Loucy (cell line): ENCODE data around the gene COA4.

Source experiments
- H2AFZ ChIP-seq: fragments of 200-600 bp; sonication (generic); 2 replicates; pipeline ENCODE4 v1.6.0; 2016; ENCODE audit warnings: antibody characterized with exemption, mild to moderate bottlenecking, low read length, moderate library complexity
- H3F3A ChIP-seq: fragments of 200-600 bp; 2 replicates; pipeline ENCODE4 v1.6.0; 2016; ENCODE audit warnings: antibody characterized with exemption, low read depth, mild to moderate bottlenecking
- H3K27me3 ChIP-seq: fragments of 200-600 bp; sonication (generic); 2 replicates; pipeline ENCODE4 v1.6.1; 2014; ENCODE audit warnings: low read length, mild to moderate bottlenecking; ENCODE audit not compliant: insufficient read depth, poor library complexity, severe bottlenecking
- H3K36me3 ChIP-seq: fragments of 200-600 bp; sonication (generic); 2 replicates; pipeline ENCODE4 v1.6.1; 2016; ENCODE audit warnings: low read length; ENCODE audit not compliant: insufficient read depth
- H3K4me1 ChIP-seq: fragments of 200-600 bp; sonication (generic); 2 replicates; pipeline ENCODE4 v1.5.1; 2014; ENCODE audit warnings: low read length, mild to moderate bottlenecking; ENCODE audit not compliant: insufficient read depth, poor library complexity, severe bottlenecking
- H3K4me2 ChIP-seq: fragments of 200-600 bp; sonication (generic); 2 replicates; pipeline ENCODE4 v1.6.0; 2014; ENCODE audit warnings: antibody characterized with exemption, low read length, low read depth, mild to moderate bottlenecking; ENCODE audit not compliant: poor library complexity, severe bottlenecking
- H3K4me3 ChIP-seq: fragments of 200-600 bp; sonication (generic); 2 replicates; pipeline ENCODE4 v1.5.1; 2014; ENCODE audit warnings: low read length, mild to moderate bottlenecking, mixed read lengths; ENCODE audit not compliant: poor library complexity, severe bottlenecking
- H3K79me2 ChIP-seq: fragments of 200-600 bp; sonication (generic); 2 replicates; pipeline ENCODE4 v1.6.1; 2014; ENCODE audit warnings: low read length; ENCODE audit not compliant: insufficient read depth
- H3K9ac ChIP-seq: fragments of 200-600 bp; sonication (generic); 2 replicates; pipeline ENCODE4 v1.6.0; 2014; ENCODE audit warnings: mild to moderate bottlenecking, low read depth, low read length, moderate library complexity; ENCODE audit not compliant: poor library complexity, severe bottlenecking
- H3K9me2 ChIP-seq: fragments of 200-600 bp; sonication (generic); replicated peaks from 2 replicates; pipeline ENCODE4 v1.6.1; 2016; ENCODE audit warnings: low read depth, low read length, mixed read lengths
- H3K9me3 ChIP-seq: fragments of 200-600 bp; sonication (generic); 2 replicates; pipeline ENCODE4 v1.6.1; 2014; ENCODE audit warnings: mild to moderate bottlenecking, antibody characterized with exemption, low read length, low read depth; ENCODE audit not compliant: insufficient read depth
- H4K20me1 ChIP-seq: fragments of 200-600 bp; sonication (generic); 2 replicates; pipeline ENCODE4 v1.6.0; 2014; ENCODE audit warnings: antibody characterized with exemption, low read length, mild to moderate bottlenecking; ENCODE audit not compliant: insufficient read depth, poor library complexity, severe bottlenecking
- EZH2phosphoT487 ChIP-seq: fragments of 200-600 bp; IDR thresholded peaks from 2 replicates; pipeline ENCODE4 v1.6.1; 2018; ENCODE audit warnings: antibody characterized with exemption, mild to moderate bottlenecking, moderate library complexity, borderline replicate concordance
- TF ChIP-seq, protein P1 (sequence below): fragments of 200-600 bp; sonication (generic); conservative IDR thresholded peaks from 2 replicates; pipeline ENCODE4 v1.5.1; 2014; ENCODE audit warnings: mild to moderate bottlenecking, antibody characterized with exemption, low read length

COA4 gene

DNA sequence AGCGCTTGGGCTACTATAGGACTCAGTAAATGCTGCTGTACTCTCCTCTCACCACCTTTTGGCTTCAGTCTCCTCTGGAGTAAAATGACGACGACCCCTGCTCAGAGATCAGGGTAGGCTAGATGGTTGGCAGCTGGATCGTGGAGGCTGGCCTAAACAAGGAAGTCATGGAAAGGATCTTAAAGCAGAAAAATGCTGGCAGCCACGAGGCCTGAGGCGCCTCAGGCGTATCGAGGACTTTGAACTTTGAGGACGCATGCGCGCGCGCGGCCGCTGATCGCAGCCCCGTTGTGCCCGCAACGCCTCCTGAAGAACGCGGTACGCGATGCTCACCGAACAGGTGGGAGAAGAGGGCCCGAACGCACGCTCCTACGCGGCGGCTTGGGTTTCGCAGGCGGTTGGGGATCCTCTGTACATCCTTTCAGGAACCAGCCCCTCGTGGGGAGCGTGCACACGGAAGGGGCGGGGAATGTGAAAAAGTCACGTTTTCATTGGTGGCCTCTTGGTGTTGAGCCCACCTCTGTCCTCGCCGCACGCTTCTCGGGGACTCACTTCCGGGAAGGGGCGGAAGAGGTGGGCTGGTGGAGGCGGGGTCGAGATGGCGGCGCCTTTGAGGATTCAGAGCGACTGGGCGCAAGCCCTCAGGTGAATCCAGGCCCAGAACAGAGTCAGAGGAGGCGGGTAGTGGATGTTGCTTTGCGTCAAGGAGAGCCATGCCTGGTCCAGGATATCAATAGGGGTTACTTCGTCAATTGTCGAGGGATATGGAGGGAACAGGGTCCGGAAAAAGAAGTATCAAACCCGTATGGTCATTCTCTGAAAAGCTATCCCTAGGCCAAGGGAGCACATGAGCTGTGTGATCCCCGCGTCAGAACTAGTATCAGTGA lies at the start of gene COA4, which contains the start of gene PAAF1:
COA4 (minus strand) TSS at position 423 of the 887 bp plus-strand sequence. CDS start 3,468 bp downstream, outside the sequence.
PAAF1 (plus strand) TSS at position 576 of the 887 bp plus-strand sequence; CDS start at position 599, 23 bp downstream.
- H3K27me3 ChIP-seq, result no peaks in the 10 kb centered on the region
- H2AFZ ChIP-seq, result peak within 1 kb of the TSS; percentile 85
- no peaks in the 10 kb centered on the region for H3F3A ChIP-seq
- peak within 1 kb of the TSS; percentile 98 for H3K4me2 ChIP-seq
- H3K36me3 ChIP-seq, result peaks cover 15% of the 10 kb centered on the region; the same call in 1 of the 2 replicates
- peak within 1 kb of the TSS; percentile 91 for H3K9ac ChIP-seq
- peaks cover 59% of the 10 kb centered on the region for H3K79me2 ChIP-seq
- H4K20me1 ChIP-seq, result peaks cover 7% of the 10 kb centered on the region
- no peaks in the 10 kb centered on the region for H3K9me3 ChIP-seq
- TF ChIP-seq, protein P1, sequence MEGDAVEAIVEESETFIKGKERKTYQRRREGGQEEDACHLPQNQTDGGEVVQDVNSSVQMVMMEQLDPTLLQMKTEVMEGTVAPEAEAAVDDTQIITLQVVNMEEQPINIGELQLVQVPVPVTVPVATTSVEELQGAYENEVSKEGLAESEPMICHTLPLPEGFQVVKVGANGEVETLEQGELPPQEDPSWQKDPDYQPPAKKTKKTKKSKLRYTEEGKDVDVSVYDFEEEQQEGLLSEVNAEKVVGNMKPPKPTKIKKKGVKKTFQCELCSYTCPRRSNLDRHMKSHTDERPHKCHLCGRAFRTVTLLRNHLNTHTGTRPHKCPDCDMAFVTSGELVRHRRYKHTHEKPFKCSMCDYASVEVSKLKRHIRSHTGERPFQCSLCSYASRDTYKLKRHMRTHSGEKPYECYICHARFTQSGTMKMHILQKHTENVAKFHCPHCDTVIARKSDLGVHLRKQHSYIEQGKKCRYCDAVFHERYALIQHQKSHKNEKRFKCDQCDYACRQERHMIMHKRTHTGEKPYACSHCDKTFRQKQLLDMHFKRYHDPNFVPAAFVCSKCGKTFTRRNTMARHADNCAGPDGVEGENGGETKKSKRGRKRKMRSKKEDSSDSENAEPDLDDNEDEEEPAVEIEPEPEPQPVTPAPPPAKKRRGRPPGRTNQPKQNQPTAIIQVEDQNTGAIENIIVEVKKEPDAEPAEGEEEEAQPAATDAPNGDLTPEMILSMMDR, result no peak
- TF ChIP-seq EZH2phosphoT487, result no peak
- peaks cover 25% of the 10 kb centered on the region for H3K4me1 ChIP-seq
- no peaks in the 10 kb centered on the region for H3K9me2 ChIP-seq
- peak within 1 kb of the TSS; percentile 92 for H3K4me3 ChIP-seq

DNA sequence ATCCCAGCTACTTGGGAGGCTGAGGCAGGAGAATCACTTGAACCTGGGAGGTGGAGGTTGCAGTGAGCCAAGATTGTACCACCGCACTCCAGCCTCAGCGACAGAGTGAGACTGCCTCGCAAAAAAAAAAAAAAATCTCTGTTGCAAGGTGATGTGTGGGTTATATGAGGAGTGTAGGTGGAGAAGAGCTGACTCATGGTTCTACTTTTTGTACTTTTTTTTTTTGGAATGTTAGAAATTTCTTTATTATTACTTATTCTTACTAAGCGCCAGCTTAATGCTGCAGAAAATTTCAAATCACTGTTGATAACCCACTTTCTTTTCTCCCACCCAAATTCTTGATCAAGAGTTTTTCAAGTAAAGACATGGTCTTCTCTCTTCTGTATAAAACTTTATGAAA lies 44.5 kb upstream of the COA4 start:
- Histone ChIP-seq H3K27me3 (no peaks in the 10 kb centered on the region), H3K79me2 (no peaks in the 10 kb centered on the region), H4K20me1 (no peaks in the 10 kb centered on the region), H3K4me1 (no peaks in the 10 kb centered on the region), H3K4me2 (no peak overlapping the region), H3K9me3 (no peaks in the 10 kb centered on the region), H2AFZ (no peak overlapping the region), H3K9me2 (no peaks in the 10 kb centered on the region), H3K36me3 (peaks cover 39% of the 10 kb centered on the region; the same call in 1 of the 2 replicates), H3K4me3 (no peak overlapping the region), H3F3A (no peaks in the 10 kb centered on the region), H3K9ac (no peak overlapping the region)
- TF ChIP-seq, protein P1, result no peak
- no peak for TF ChIP-seq EZH2phosphoT487

DNA sequence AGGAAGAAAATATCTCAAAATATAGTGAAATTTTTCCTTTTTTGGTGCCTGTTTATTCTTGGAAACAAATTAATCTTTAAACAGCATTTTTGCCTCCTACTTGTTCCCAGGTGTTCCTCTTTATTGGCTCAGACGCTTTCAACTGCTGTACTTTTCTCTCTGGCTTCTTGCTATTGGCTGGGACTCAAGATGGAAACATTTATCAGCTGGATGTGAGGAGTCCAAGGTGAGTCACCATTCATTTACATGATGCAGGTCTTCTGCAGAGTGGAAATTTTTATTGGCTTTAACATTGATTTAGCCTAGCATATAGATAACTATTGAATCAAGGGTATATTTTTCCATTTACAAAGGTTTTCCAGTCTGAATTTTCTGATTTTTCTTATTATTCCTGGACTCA lies 39.8 kb upstream of the COA4 start:
- Histone ChIP-seq H3K4me1 (no peaks in the 10 kb centered on the region), H3K9me2 (no peaks in the 10 kb centered on the region), H3F3A (no peaks in the 10 kb centered on the region), H3K4me3 (no peak overlapping the region), H3K36me3 (peaks cover 61% of the 10 kb centered on the region; the same call in 1 of the 2 replicates), H3K4me2 (no peak overlapping the region), H3K9me3 (no peaks in the 10 kb centered on the region), H3K9ac (no peak overlapping the region), H4K20me1 (no peaks in the 10 kb centered on the region), H3K79me2 (no peaks in the 10 kb centered on the region), H3K27me3 (no peaks in the 10 kb centered on the region), H2AFZ (no peak overlapping the region)
- TF ChIP-seq EZH2phosphoT487, result no peak
- TF ChIP-seq, protein P1, result no peak
